Prostate gland (tissue), 2 donors: ENCODE measurements around the gene NLRC5.

Source experiments
- POLR2AphosphoS5 ChIP-seq: sonication (generic); formaldehyde crosslinking; IDR thresholded peaks from one replicate; pipeline ENCODE4 v1.6.1; 2017; ENCODE audit warnings: antibody characterized with exemption
- TF ChIP-seq, protein P1 (sequence below), 4 experiments: fragments of 200-600 bp in 2 of 4; fragments of 450-650 bp in 2 of 4; sonication (generic) in 2 of 4; IDR thresholded peaks; 1 replicate in 3 of 4; 2 replicates in 1 of 4; pipeline ENCODE4 v1.5.1; 2016 to 2019; ENCODE audit warnings: antibody characterized with exemption in 4 of 4, mild to moderate bottlenecking in 2 of 4, moderate library complexity in 2 of 4

DNA sequence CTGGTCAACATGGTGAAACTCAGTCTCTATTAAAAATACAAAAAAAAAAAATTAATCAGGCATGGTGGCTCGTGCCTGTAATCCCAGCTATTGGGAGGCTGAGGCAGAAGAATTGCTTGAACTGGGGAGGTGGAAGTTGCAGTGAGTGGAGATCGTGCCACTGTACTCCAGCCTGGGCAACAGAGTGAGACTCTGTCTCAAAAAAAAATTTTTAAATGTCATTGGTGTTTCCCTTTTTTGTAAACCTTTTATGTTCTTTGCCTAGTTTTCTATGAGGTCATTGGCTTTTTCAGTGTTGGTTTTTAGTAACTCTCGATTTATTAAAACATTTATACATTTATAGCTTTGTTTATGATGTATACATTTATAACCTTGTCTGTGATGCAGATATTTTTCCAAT, 18.2 kb downstream of the NLRC5 start:
- TF ChIP-seq, protein P1, sequence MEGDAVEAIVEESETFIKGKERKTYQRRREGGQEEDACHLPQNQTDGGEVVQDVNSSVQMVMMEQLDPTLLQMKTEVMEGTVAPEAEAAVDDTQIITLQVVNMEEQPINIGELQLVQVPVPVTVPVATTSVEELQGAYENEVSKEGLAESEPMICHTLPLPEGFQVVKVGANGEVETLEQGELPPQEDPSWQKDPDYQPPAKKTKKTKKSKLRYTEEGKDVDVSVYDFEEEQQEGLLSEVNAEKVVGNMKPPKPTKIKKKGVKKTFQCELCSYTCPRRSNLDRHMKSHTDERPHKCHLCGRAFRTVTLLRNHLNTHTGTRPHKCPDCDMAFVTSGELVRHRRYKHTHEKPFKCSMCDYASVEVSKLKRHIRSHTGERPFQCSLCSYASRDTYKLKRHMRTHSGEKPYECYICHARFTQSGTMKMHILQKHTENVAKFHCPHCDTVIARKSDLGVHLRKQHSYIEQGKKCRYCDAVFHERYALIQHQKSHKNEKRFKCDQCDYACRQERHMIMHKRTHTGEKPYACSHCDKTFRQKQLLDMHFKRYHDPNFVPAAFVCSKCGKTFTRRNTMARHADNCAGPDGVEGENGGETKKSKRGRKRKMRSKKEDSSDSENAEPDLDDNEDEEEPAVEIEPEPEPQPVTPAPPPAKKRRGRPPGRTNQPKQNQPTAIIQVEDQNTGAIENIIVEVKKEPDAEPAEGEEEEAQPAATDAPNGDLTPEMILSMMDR (IDR thresholded peaks at IDR 0.05), result no peak
- TF ChIP-seq POLR2AphosphoS5, result no peak
